Measurements from ENCODE around the gene ENGASE.
A peak's percentile ranks its signal among the peaks of the same experiment; 100 is the strongest.

ENGASE gene

DNA sequence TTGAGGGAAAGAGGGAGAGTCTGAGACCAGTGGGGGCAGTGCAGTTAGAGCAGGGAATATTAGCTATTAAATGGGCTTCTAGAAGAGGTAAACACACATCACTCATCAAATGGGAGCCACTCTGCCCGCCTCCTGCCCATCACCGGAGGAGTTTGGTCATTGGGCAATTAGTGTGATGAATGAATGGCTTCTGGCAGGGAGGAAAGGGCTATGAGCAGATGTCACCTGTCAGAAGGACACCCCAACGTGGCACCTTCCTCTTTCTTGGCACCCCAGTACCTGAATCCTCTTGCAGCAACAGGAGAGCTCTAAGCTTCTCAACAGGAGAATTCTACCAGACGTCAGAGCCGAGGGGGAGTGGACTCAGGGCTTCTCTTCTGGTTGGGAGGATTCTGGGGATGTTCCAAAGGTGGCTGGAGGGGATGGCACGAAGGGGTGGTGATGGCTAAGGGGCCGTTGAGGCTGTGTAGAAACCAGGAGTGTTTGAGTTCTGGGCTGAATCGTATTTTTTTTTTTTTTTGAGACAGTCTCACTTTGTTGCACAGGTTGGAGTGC lies 39.6 kb upstream of the ENGASE start:
- no peak for DNase-seq (ENCODE audit: low read depth)
- no peak overlapping the region for H3K4me3 ChIP-seq (ENCODE audit: low read depth, low read length)
- TF ChIP-seq, protein P1, sequence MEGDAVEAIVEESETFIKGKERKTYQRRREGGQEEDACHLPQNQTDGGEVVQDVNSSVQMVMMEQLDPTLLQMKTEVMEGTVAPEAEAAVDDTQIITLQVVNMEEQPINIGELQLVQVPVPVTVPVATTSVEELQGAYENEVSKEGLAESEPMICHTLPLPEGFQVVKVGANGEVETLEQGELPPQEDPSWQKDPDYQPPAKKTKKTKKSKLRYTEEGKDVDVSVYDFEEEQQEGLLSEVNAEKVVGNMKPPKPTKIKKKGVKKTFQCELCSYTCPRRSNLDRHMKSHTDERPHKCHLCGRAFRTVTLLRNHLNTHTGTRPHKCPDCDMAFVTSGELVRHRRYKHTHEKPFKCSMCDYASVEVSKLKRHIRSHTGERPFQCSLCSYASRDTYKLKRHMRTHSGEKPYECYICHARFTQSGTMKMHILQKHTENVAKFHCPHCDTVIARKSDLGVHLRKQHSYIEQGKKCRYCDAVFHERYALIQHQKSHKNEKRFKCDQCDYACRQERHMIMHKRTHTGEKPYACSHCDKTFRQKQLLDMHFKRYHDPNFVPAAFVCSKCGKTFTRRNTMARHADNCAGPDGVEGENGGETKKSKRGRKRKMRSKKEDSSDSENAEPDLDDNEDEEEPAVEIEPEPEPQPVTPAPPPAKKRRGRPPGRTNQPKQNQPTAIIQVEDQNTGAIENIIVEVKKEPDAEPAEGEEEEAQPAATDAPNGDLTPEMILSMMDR (IDR thresholded peaks at IDR 0.05; ENCODE audit: insufficient read depth, low read depth, low read length, missing control alignments) = no peak

- DNase-seq (ENCODE audit: low read depth) = no peak
- no peak overlapping the region for H3K4me3 ChIP-seq (ENCODE audit: low read depth, low read length)
- TF ChIP-seq, protein P1 (IDR thresholded peaks at IDR 0.05; ENCODE audit: insufficient read depth, low read depth, low read length, missing control alignments) = no peak
These were observed 38.9 kb upstream of the ENGASE start for GRCh38 chr17:79035686-79036085.

- TF ChIP-seq, protein P1 (IDR thresholded peaks at IDR 0.05; ENCODE audit: insufficient read depth, low read depth, low read length, missing control alignments) = no peak
- no peak for DNase-seq (ENCODE audit: low read depth)
- no peak overlapping the region for H3K4me3 ChIP-seq (ENCODE audit: low read depth, low read length)
These were observed 38.4 kb upstream of the ENGASE start for GRCh38 chr17:79036181-79036580.

GRCh38 chr17:79036596-79036995 lies 38.0 kb upstream of the ENGASE start:
- H3K4me3 ChIP-seq (ENCODE audit: low read depth, low read length) = no peak overlapping the region
- TF ChIP-seq, protein P1 (IDR thresholded peaks at IDR 0.05; ENCODE audit: insufficient read depth, low read depth, low read length, missing control alignments) = no peak
- DNase-seq (ENCODE audit: low read depth) = no peak

DNA sequence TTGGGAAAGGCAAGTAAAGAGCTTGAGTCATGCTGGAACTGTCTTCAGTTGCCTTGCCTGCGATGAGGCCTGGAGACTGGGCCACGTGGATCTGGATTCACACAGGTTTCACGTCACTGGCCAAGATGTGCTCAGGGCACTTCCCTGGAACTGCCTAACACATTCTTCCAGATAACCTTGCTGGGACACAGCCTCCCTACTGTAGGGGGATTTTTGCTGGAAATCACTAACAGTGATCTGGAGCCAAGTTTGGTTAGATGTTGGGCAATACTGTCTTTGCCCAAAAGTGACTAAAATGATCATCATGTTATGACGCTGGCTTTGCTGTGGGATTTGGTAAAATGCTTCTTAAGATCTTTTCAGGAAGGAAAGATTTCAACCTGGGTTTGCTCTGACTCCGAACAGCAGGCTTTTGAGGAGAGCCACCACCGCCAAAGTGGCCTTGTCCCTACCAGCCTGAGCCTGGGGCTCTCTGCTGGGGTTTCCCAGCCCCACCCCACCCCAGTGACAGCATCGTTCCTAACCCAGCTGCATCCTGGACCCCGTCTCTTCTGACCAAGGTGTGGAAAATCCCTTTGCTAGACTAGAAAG lies 36.0 kb upstream of the ENGASE start:
- DNase-seq (ENCODE audit: low read depth) = peak; percentile 67
- no peak overlapping the region for H3K4me3 ChIP-seq (ENCODE audit: low read depth, low read length)
- TF ChIP-seq, protein P1 (IDR thresholded peaks at IDR 0.05; ENCODE audit: insufficient read depth, low read depth, low read length, missing control alignments) = no peak

- H3K4me3 ChIP-seq (ENCODE audit: low read depth, low read length) = no peak overlapping the region
These were observed 35.5 kb upstream of the ENGASE start for GRCh38 chr17:79039171-79039570.

More at GRCh38 chr17:79039171-79039570, 35.5 kb upstream of the ENGASE start:
- TF ChIP-seq, protein P1 (IDR thresholded peaks at IDR 0.05; ENCODE audit: insufficient read depth, low read depth, low read length, missing control alignments) = no peak
- DNase-seq (ENCODE audit: low read depth) = no peak
